Sciatic nerve (tissue), 2 donors: ENCODE data around the gene CDHR2. TPM values are rescaled to one million over a fixed set of nuclear protein-coding genes. Genes with fewer than 3 reads are reported as not detected.
A peak's percentile ranks its signal among the peaks of the same experiment; 100 is the strongest.

ENCODE experiments used
- ATAC-seq: fragments of 200-7000 bp; cut with Tn5 transposase; one replicate; pipeline ENCODE4 v1.9.1; 2020; ENCODE audit warnings: mild to moderate bottlenecking, moderate library complexity
- DNase-seq: peaks from one replicate; pipeline ENCODE4 v3.0.0-alpha.2; 2020; ENCODE audit warnings: low spot score
- intact Hi-C: fragments of 100-400 bp; cut with DNase I; formaldehyde crosslinking; loops from one replicate; pipeline ENCODE4 v1.14.2; 2022
- total RNA-seq: library from RNA; stranded (reverse); fragmentation: NEBNext Ultra II Directional; extraction: Animal tissue kit (Norgen Biotek cat#: 25700); gene quantifications from one replicate; pipeline ENCODE4 v1.2.1, GENCODE V29; 2021
- donor health status: DM: no; HTN: no; CAD: no.
- donor health status: DM: no; HTN: no; CAD: no.

CDHR2 gene
- total RNA-seq, 1 donor from 2014 or later = 0.36 TPM

GRCh38 chr5:176627582-176627981 is 78.4 kb downstream of the CDHR2 start:
- ATAC-seq = no peak

GRCh38 chr5:176628406-176629228 is 79.5 kb downstream of the CDHR2 start:
- no peak for ATAC-seq
- intact Hi-C loops = no loop called here

More at GRCh38 chr5:176627582-176627981, 78.4 kb downstream of the CDHR2 start:
- DNase-seq = no peak
- intact Hi-C loops = no loop called here

GRCh38 chr5:176629317-176629852 is 80.2 kb downstream of the CDHR2 start:
- intact Hi-C loops = no loop called here
- ATAC-seq (peak; percentile 16), DNase-seq (no peak)

More at GRCh38 chr5:176628406-176629228, 79.5 kb downstream of the CDHR2 start:
- DNase-seq = no peak

GRCh38 chr5:176629853-176630680 is 80.9 kb downstream of the CDHR2 start, which contains the start of the genes EIF4E1B and SNCB:
Gene EIF4E1B (plus strand): TSS chr5:176630675. CDS start chr5:176642788, 12,113 bp downstream.
Gene SNCB (minus strand): TSS chr5:176630534. CDS start chr5:176629654, 880 bp downstream.
- ATAC-seq = peak; percentile 55
- intact Hi-C loops = no loop called here
- DNase-seq = no peak

- no peak for ATAC-seq
- DNase-seq = no peak
- intact Hi-C loops = no loop called here
Observed at GRCh38 chr5:176630681-176631222, 81.6 kb downstream of the CDHR2 start.

- no peak for DNase-seq
- intact Hi-C loops = no loop called here
- no peak for ATAC-seq
Observed at GRCh38 chr5:176631383-176632200, 82.5 kb downstream of the CDHR2 start.

- ATAC-seq = no peak
- no peak for DNase-seq
- intact Hi-C loops = no loop called here
Observed at GRCh38 chr5:176632745-176633144, 83.6 kb downstream of the CDHR2 start.

- intact Hi-C loops = no loop called here
- DNase-seq (no peak), ATAC-seq (no peak)
Observed at GRCh38 chr5:176633598-176633997, 84.5 kb downstream of the CDHR2 start.

GRCh38 chr5:176636426-176636825 is 87.3 kb downstream of the CDHR2 start:
- ATAC-seq (no peak), DNase-seq (no peak)
- intact Hi-C loops = no loop called here

- ATAC-seq (no peak), DNase-seq (no peak)
- intact Hi-C loops = no loop called here
Observed at GRCh38 chr5:176637556-176637955, 88.4 kb downstream of the CDHR2 start.

GRCh38 chr5:176638437-176638836 is 89.3 kb downstream of the CDHR2 start:
- DNase-seq (no peak), ATAC-seq (no peak)
- intact Hi-C loops = no loop called here

- ATAC-seq (no peak), DNase-seq (no peak)
- intact Hi-C loops = no loop called here
Observed at GRCh38 chr5:176639208-176639607, 90.1 kb downstream of the CDHR2 start.

- intact Hi-C loops = no loop called here
- ATAC-seq (peak; percentile 33), DNase-seq (no peak)
Observed at GRCh38 chr5:176639981-176640380, 90.8 kb downstream of the CDHR2 start.

- intact Hi-C loops = no loop called here
- ATAC-seq (no peak), DNase-seq (no peak)
Observed at GRCh38 chr5:176640616-176641015, 91.5 kb downstream of the CDHR2 start.

GRCh38 chr5:176642675-176643490 is 93.7 kb downstream of the CDHR2 start:
- intact Hi-C loops = no loop called here
- ATAC-seq (no peak), DNase-seq (no peak)

GRCh38 chr5:176643491-176644219 is 94.5 kb downstream of the CDHR2 start:
- no peak for DNase-seq
- no peak for ATAC-seq
- intact Hi-C loops = no loop called here

GRCh38 chr5:176644294-176644693 is 95.2 kb downstream of the CDHR2 start:
- DNase-seq = no peak
- no peak for ATAC-seq
- intact Hi-C loops = no loop called here
